ENCODE results near the gene APOE. TPM values are rescaled to one million over a fixed set of nuclear protein-coding genes. Genes with fewer than 3 reads are reported as not detected.

The APOE gene
- total and polyA plus RNA-seq, 12 donors, result 6.0 to 77.8 (median 23.9) TPM

DNA sequence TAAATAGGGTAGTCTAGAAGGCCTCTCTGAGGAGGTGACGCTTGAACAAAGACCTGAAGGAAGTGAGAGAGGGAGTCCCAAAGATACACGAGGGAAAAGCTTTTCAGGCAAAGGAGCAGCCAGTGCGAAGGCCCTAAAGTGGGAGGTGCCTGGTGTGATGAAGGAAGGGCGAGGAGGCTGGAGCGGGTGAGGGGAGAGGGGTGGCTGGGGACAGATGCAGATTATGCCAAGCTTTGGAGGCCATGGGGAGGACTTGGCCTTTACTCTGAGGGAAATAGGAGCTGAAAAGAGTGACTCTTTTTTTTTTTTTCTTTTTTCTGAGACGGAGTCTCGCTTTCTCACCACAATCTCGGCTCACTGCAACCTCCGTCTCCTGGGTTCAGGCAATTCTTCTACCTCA, 52.5 kb downstream of the APOE start:
- no peaks in the 10 kb centered on the region for H3K27me3 ChIP-seq
- WGBS, 2 donors, result 75 to 83% methylated on average over 9 of the region's 9 CpGs
- DNase-seq, result no peak
- peaks cover 0 to 33% (median 8%) of the 10 kb centered on the region in 9 donors for H3K36me3 ChIP-seq
- no peak for ATAC-seq
- TF ChIP-seq CTCF (IDR thresholded peaks at IDR 0.05), result no peak
- H3K4me3 ChIP-seq, result no peak overlapping the region
- intact Hi-C loops (cut with DNase I), result loop anchor here in 1 of 10 donors (10.0 kb wide), 1 partner anchor 273 kb away; no protein-coding TSS in a partner anchor
- no peaks in the 10 kb centered on the region for H3K9me3 ChIP-seq
- no peak overlapping the region for H3K27ac ChIP-seq
- H3K4me1 ChIP-seq, result peaks cover 14 to 75% (median 35%) of the 10 kb centered on the region in 9 donors

Other genes starting within 250 kb of the APOE start
- 10 to 100 TPM in 1 of 10 donors, 1 to 10 TPM in 9; 3.3 to 10.7 (median 5.1) TPM for gene CEACAM19, start 234.3 kb upstream of the APOE start, total RNA-seq
- gene CEACAM19, start 234.3 kb upstream of the APOE start, polyA plus RNA-seq, result 10 to 100 TPM in 1 of 2 donors, 1 to 10 TPM in 1; 5.2 to 36.8 TPM
- gene CEACAM16, start 206.6 kb upstream of the APOE start, total RNA-seq, result not detected
- gene CEACAM16, start 206.6 kb upstream of the APOE start, polyA plus RNA-seq, result not detected
- gene BCL3, start 157.1 kb upstream of the APOE start, total RNA-seq, result 10 to 100 TPM in 9 of 10 donors, 1 to 10 TPM in 1; 7.1 to 76.3 (median 20.3) TPM
- gene BCL3, start 157.1 kb upstream of the APOE start, polyA plus RNA-seq, result 10 to 100 TPM; 20.7 to 30.7 TPM
- under 1 TPM in 1 of 10 donors, not detected in 9; 0.38 TPM for gene CBLC, start 127.9 kb upstream of the APOE start, total RNA-seq
- not detected for gene CBLC, start 127.9 kb upstream of the APOE start, polyA plus RNA-seq
- gene BCAM, start 96.7 kb upstream of the APOE start, total RNA-seq, result 100 to 1,000 TPM in 4 of 10 donors, 10 to 100 TPM in 6; 72.8 to 118 (median 92.5) TPM
- 100 to 1,000 TPM in 1 of 2 donors, 10 to 100 TPM in 1; 63.2 to 130 TPM for gene BCAM, start 96.7 kb upstream of the APOE start, polyA plus RNA-seq
- gene NECTIN2, start 59.5 kb upstream of the APOE start, total RNA-seq, result 10 to 100 TPM; 34.1 to 83.9 (median 46.5) TPM
- gene NECTIN2, start 59.5 kb upstream of the APOE start, polyA plus RNA-seq, result 10 to 100 TPM; 62.5 to 96.8 TPM
- gene TOMM40, start 14.5 kb upstream of the APOE start, total RNA-seq, result 10 to 100 TPM; 37.8 to 66.2 (median 43.9) TPM
- gene TOMM40, start 14.5 kb upstream of the APOE start, polyA plus RNA-seq, result 10 to 100 TPM; 45.6 to 77.5 TPM
- gene APOC1, start 8.8 kb downstream of the APOE start, total RNA-seq, result 10 to 100 TPM in 1 of 10 donors, 1 to 10 TPM in 4, not detected in 5; 1.4 to 13.5 (median 1.6) TPM
- gene APOC1, start 8.8 kb downstream of the APOE start, polyA plus RNA-seq, result 1 to 10 TPM; 3.6 to 5.3 TPM
- not detected for gene APOC4, start 36.4 kb downstream of the APOE start, total RNA-seq
- not detected for gene APOC4, start 36.4 kb downstream of the APOE start, polyA plus RNA-seq
- gene APOC2, start 40.3 kb downstream of the APOE start, total RNA-seq, result under 1 TPM in 2 of 10 donors, not detected in 8; 0.65 to 0.79 TPM
- under 1 TPM; 0.36 to 0.66 TPM for gene APOC2, start 40.3 kb downstream of the APOE start, polyA plus RNA-seq
- gene CLPTM1, start 49.6 kb downstream of the APOE start, total RNA-seq, result 100 to 1,000 TPM in 4 of 10 donors, 10 to 100 TPM in 6; 81.1 to 130 (median 95.7) TPM
- gene CLPTM1, start 49.6 kb downstream of the APOE start, polyA plus RNA-seq, result 100 to 1,000 TPM in 1 of 2 donors, 10 to 100 TPM in 1; 72.1 to 123 TPM
- gene RELB, start 95.7 kb downstream of the APOE start, total RNA-seq, result 10 to 100 TPM in 1 of 10 donors, 1 to 10 TPM in 9; 1.3 to 19.3 (median 5.5) TPM
- gene RELB, start 95.7 kb downstream of the APOE start, polyA plus RNA-seq, result 10 to 100 TPM in 1 of 2 donors, 1 to 10 TPM in 1; 1.4 to 13.0 TPM
- 10 to 100 TPM; 24.0 to 50.4 (median 30.0) TPM for gene CLASRP, start 133.2 kb downstream of the APOE start, total RNA-seq
- gene CLASRP, start 133.2 kb downstream of the APOE start, polyA plus RNA-seq, result 100 to 1,000 TPM in 1 of 2 donors, 10 to 100 TPM in 1; 26.9 to 142 TPM
- under 1 TPM in 5 of 10 donors, not detected in 5; 0.15 to 0.29 (median 0.21) TPM for gene ZNF296, start 170.7 kb downstream of the APOE start, total RNA-seq
- gene ZNF296, start 170.7 kb downstream of the APOE start, polyA plus RNA-seq, result under 1 TPM; 0.22 to 0.95 TPM
- 10 to 100 TPM; 10.7 to 23.5 (median 13.0) TPM for gene GEMIN7, start 173.5 kb downstream of the APOE start, total RNA-seq
- gene GEMIN7, start 173.5 kb downstream of the APOE start, polyA plus RNA-seq, result 10 to 100 TPM; 25.9 to 38.2 TPM
- 10 to 100 TPM; 12.5 to 19.2 (median 15.8) TPM for gene PPP1R37, start 187.4 kb downstream of the APOE start, total RNA-seq
- 10 to 100 TPM; 20.9 to 38.3 TPM for gene PPP1R37, start 187.4 kb downstream of the APOE start, polyA plus RNA-seq